Small intestine (tissue), 7 donors: ENCODE results near the gene TEDC2. TPM values are rescaled to one million over a fixed set of nuclear protein-coding genes. Genes with fewer than 3 reads are reported as not detected.

Experiments
- DNase-seq, 2 donors: peaks; one replicate each; pipeline versions ENCODE4 v3.0.0 to v3.0.0-alpha.2; 2013
- FAIRE-seq: peaks from 2 replicates; lab custom pipeline; 2012; peaks lifted over from hg19 to GRCh38; lab: Jason Lieb, UNC
- H3K27ac ChIP-seq, 3 donors: one replicate each; pipeline ENCODE4 v1.5.1; 2013; ENCODE audit warnings: low read length in 2 of 3, mild to moderate bottlenecking in 2 of 3, control low read depth in 1 of 3, inconsistent platforms in 1 of 3, low read depth in 1 of 3, moderate library complexity in 1 of 3
- H3K27me3 ChIP-seq, 3 donors: one replicate each; pipeline ENCODE4 v1.6.1; 2013; ENCODE audit warnings: low read length in 3 of 3, inconsistent platforms in 1 of 3; ENCODE audit not compliant: control insufficient read depth in 3 of 3, insufficient read depth in 3 of 3
- H3K36me3 ChIP-seq, 3 donors: one replicate each; pipeline ENCODE4 v1.6.1; 2013; ENCODE audit warnings: low read length in 3 of 3, inconsistent platforms in 1 of 3, low read depth in 1 of 3, mild to moderate bottlenecking in 1 of 3, moderate library complexity in 1 of 3; ENCODE audit not compliant: control insufficient read depth in 3 of 3, insufficient read depth in 2 of 3
- H3K4me1 ChIP-seq, 3 donors: one replicate each; pipeline ENCODE4 v1.6.1; 2013; ENCODE audit warnings: low read length in 2 of 3, inconsistent platforms in 1 of 3, low read depth in 1 of 3, mild to moderate bottlenecking in 1 of 3, moderate library complexity in 1 of 3; ENCODE audit not compliant: control insufficient read depth in 3 of 3, insufficient read depth in 2 of 3
- H3K4me3 ChIP-seq, 3 donors: one replicate each; pipeline ENCODE4 v1.5.1; 2013; ENCODE audit warnings: low read length in 3 of 3, control low read depth in 1 of 3, inconsistent platforms in 1 of 3, low read depth in 1 of 3, mild to moderate bottlenecking in 1 of 3, moderate library complexity in 1 of 3
- H3K9me3 ChIP-seq, 2 donors: one replicate each; pipeline ENCODE4 v1.6.1; 2013; ENCODE audit warnings: low read depth in 1 of 2, low read length in 1 of 2; ENCODE audit not compliant: control insufficient read depth in 2 of 2, insufficient read depth in 1 of 2
- WGBS, 3 donors: extraction: QIAGEN DNeasy Blood & Tissue Kit; methylation state at CpG; one replicate each; pipeline ENCODE4 v1.1.7; 2013; 5-methylcytosine and 5-hydroxymethylcytosine counted together
- polyA plus RNA-seq, 4 donors: library from polyadenylated mRNA; stranded (reverse) in 3 of 4; unstranded in 1 of 4; fragments of 200-250 nt in 3 of 4; fragments of 120-200 nt in 1 of 4; gene quantifications; one replicate each; pipeline versions ENCODE4 v1.2.1 to v1.2.3, GENCODE V29; 2013
- donor health status: healthy with polysubstance abuse.
- donor health status: control.
- donor health status: control.
- donor health status: Bipolar disorder and iron deficiency.
- donor health status: healthy.

TEDC2 gene
- polyA plus RNA-seq, 4 donors = 0.67 to 7.7 (median 3.0) TPM

GRCh38 chr16:2500918-2501750, 41.2 kb downstream of the TEDC2 start:
- Histone ChIP-seq H3K4me1 (peaks cover 0 to 21% (median 0%) of the 10 kb centered on the region in 3 donors), H3K4me3 (peak overlapping the region in 1 of 3 donors; percentile 20), H3K9me3 (no peaks in the 10 kb centered on the region), H3K36me3 (peaks cover 0 to 61% (median 3%) of the 10 kb centered on the region in 3 donors), H3K27ac (no peak overlapping the region), H3K27me3 (no peaks in the 10 kb centered on the region)
- DNase-seq = peak; percentile 64 to 92
- whole genome bisulfite sequencing, 3 donors = 38 to 42% (median 40%) methylated on average over 21 to 23 of the region's 23 CpGs
- FAIRE-seq = no peak

GRCh38 chr16:2501946-2502895, 42.3 kb downstream of the TEDC2 start:
- FAIRE-seq (no peak), DNase-seq (no peak)
- H3K27ac ChIP-seq = peak overlapping the region in 1 of 3 donors; percentile 24

GRCh38 chr16:2505695-2506094, 45.8 kb downstream of the TEDC2 start:
- WGBS, 3 donors = 91 to 92% (median 92%) methylated on average over 14 of the region's 14 CpGs
- no peak for DNase-seq
- Histone ChIP-seq H3K4me3 (no peak overlapping the region), H3K9me3 (no peaks in the 10 kb centered on the region), H3K4me1 (peaks cover 0 to 21% (median 0%) of the 10 kb centered on the region in 3 donors), H3K27ac (no peak overlapping the region), H3K36me3 (peaks cover 0 to 33% (median 0%) of the 10 kb centered on the region in 3 donors), H3K27me3 (no peaks in the 10 kb centered on the region)
- FAIRE-seq = no peak

More at GRCh38 chr16:2501946-2502895, 42.3 kb downstream of the TEDC2 start:
- H3K27me3 ChIP-seq = no peaks in the 10 kb centered on the region
- H3K4me3 ChIP-seq = no peak overlapping the region
- H3K36me3 ChIP-seq = peaks cover 0 to 55% (median 0%) of the 10 kb centered on the region in 3 donors
- no peaks in the 10 kb centered on the region for H3K9me3 ChIP-seq
- H3K4me1 ChIP-seq = peaks cover 0 to 21% (median 0%) of the 10 kb centered on the region in 3 donors
- 84 to 85% (median 84%) methylated on average over 17 to 18 of the region's 18 CpGs for WGBS, 3 donors

- Histone ChIP-seq H3K4me1 (peaks cover 0 to 22% (median 0%) of the 10 kb centered on the region in 3 donors), H3K4me3 (no peak overlapping the region), H3K9me3 (no peaks in the 10 kb centered on the region), H3K27me3 (no peaks in the 10 kb centered on the region), H3K36me3 (peaks cover 0 to 24% (median 0%) of the 10 kb centered on the region in 3 donors), H3K27ac (peak overlapping the region in 1 of 3 donors; percentile 80)
- DNase-seq (no peak), FAIRE-seq (no peak)
- WGBS, 3 donors = 75 to 84% (median 78%) methylated on average over 13 to 14 of the region's 14 CpGs
These were observed 47.2 kb downstream of the TEDC2 start for GRCh38 chr16:2507052-2507659.

GRCh38 chr16:2507665-2508064, 47.8 kb downstream of the TEDC2 start:
- Histone ChIP-seq H3K4me3 (no peak overlapping the region), H3K27ac (peak overlapping the region in 1 of 3 donors; percentile 80), H3K9me3 (no peaks in the 10 kb centered on the region), H3K36me3 (peaks cover 0 to 19% (median 0%) of the 10 kb centered on the region in 3 donors), H3K27me3 (no peaks in the 10 kb centered on the region), H3K4me1 (peaks cover 0 to 23% (median 0%) of the 10 kb centered on the region in 3 donors)
- FAIRE-seq (no peak), DNase-seq (no peak)
- WGBS, 3 donors = 85 to 93% (median 93%) methylated on average over 9 to 11 of the region's 11 CpGs

- no peak for DNase-seq
- Histone ChIP-seq H3K9me3 (no peaks in the 10 kb centered on the region), H3K36me3 (peaks cover 0 to 19% (median 0%) of the 10 kb centered on the region in 3 donors), H3K27me3 (no peaks in the 10 kb centered on the region), H3K4me3 (no peak overlapping the region), H3K4me1 (peaks cover 0 to 23% (median 0%) of the 10 kb centered on the region in 3 donors), H3K27ac (no peak overlapping the region)
- no peak for FAIRE-seq
- 86 to 93% (median 91%) methylated on average over 18 of the region's 18 CpGs for WGBS, 3 donors
These were observed 49.0 kb downstream of the TEDC2 start for GRCh38 chr16:2508722-2509400.

GRCh38 chr16:2511128-2511800, 51.4 kb downstream of the TEDC2 start:
- Histone ChIP-seq H3K27ac (no peak overlapping the region), H3K27me3 (no peaks in the 10 kb centered on the region), H3K4me1 (peaks cover 1 to 33% (median 2%) of the 10 kb centered on the region in 3 donors), H3K36me3 (peaks cover 0 to 34% (median 0%) of the 10 kb centered on the region in 3 donors), H3K4me3 (no peak overlapping the region), H3K9me3 (no peaks in the 10 kb centered on the region)
- WGBS, 3 donors = 54 to 61% (median 56%) methylated on average over 24 of the region's 24 CpGs
- peak in 1 of 2 donors; percentile 75 for DNase-seq
- FAIRE-seq = no peak
